Uterus (tissue), 2 donors: ENCODE measurements around the gene EPHA8.

ENCODE experiments used
- POLR2A ChIP-seq, 2 donors: fragments of 450-650 bp; IDR thresholded peaks; one replicate each; pipeline ENCODE4 v1.6.1; 2016; ENCODE audit warnings: antibody characterized with exemption in 2 of 2, mild to moderate bottlenecking in 1 of 2, moderate library complexity in 1 of 2
- TF ChIP-seq, protein P1 (sequence below), 4 experiments: fragments of 200-600 bp in 2 of 4; fragments of 450-650 bp in 2 of 4; sonication (generic) in 2 of 4; IDR thresholded peaks; one replicate each; pipeline ENCODE4 v1.5.1; 2016 to 2019; ENCODE audit warnings: antibody characterized with exemption in 4 of 4, mild to moderate bottlenecking in 2 of 4, moderate library complexity in 1 of 4

DNA sequence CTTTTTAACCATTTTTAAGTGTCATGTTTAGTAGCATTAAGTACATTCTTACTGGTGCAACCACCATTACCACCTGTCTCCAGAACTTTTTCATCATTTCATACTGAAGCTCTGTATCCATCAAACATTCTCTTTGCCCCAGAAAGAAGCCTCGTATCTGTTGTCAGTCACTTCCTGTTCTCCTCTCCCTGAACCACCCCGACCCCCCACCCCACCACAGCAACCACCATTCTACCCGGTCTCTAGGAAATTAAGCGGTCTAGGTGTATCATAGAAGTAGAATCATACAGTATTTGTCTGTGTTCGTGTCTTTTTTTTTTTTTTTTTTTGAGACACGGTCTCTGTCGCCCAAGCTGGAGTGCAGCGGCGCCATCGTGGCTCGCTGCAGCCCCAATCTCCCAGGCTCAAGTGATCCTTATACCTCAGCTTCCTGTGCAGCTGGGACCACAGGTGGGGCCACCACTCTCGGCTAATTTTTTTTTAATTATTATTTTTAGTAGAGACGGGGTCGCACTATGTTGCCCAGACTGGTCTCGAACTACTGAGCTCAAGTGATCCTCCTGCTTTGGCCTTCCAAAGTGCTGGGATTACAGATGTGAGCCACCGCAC is 23.7 kb upstream of the EPHA8 start:
- TF ChIP-seq, protein P1, sequence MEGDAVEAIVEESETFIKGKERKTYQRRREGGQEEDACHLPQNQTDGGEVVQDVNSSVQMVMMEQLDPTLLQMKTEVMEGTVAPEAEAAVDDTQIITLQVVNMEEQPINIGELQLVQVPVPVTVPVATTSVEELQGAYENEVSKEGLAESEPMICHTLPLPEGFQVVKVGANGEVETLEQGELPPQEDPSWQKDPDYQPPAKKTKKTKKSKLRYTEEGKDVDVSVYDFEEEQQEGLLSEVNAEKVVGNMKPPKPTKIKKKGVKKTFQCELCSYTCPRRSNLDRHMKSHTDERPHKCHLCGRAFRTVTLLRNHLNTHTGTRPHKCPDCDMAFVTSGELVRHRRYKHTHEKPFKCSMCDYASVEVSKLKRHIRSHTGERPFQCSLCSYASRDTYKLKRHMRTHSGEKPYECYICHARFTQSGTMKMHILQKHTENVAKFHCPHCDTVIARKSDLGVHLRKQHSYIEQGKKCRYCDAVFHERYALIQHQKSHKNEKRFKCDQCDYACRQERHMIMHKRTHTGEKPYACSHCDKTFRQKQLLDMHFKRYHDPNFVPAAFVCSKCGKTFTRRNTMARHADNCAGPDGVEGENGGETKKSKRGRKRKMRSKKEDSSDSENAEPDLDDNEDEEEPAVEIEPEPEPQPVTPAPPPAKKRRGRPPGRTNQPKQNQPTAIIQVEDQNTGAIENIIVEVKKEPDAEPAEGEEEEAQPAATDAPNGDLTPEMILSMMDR (IDR thresholded peaks at IDR 0.05) = no peak
- TF ChIP-seq POLR2A (IDR thresholded peaks at IDR 0.05) = no peak
